SK-N-SH (cell line): ENCODE results near the gene APLP2.

ENCODE experiments used
- JUND ChIP-seq: IDR thresholded peaks from 2 replicates; pipeline ENCODE4 v1.4.0; 2012
- POLR2AphosphoS5 ChIP-seq: IDR thresholded peaks from 2 replicates; pipeline ENCODE4 v1.6.1; 2012; ENCODE audit warnings: low read depth, low read length

DNA sequence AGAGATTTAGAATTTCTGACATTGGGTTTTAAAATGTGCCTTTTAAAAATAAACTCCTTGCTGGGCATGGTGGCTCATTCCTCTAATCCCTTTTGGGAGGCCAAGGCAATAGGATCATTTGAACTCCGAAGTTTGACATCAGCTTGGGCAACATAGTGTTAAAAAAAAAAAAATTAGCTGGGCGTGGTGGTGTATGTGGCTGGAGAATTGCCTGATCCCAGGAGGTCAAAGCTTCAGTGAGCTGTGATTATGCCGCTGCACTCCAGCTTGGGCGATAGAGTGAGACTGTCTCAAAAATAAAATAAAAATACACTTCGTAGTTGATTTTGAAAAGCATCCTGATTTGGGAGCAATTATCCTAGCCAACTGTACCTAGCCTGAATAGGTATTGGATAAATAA lies 3.4 kb upstream of the APLP2 start:
- TF ChIP-seq JUND (no peak), POLR2AphosphoS5 (no peak)
